Activated effector memory CD4-positive, alpha-beta T cell treated with Interleukin-2 at 50 U/mL for 16 hours (primary cell): ENCODE data around the gene MARCHF5.
"Not testable (repeated sequence)": the region's sequence is repeated elsewhere in the genome, so short reads cannot be mapped to it uniquely, and the experiment has no call there.

ENCODE experiments used
- DNase-seq: peaks from one replicate; pipeline ENCODE4 v3.0.0-alpha.2; 2020

Gene MARCHF5

GRCh38 chr10:92305133-92306072, 14.4 kb downstream of the MARCHF5 start:
- no peak for DNase-seq

DNA sequence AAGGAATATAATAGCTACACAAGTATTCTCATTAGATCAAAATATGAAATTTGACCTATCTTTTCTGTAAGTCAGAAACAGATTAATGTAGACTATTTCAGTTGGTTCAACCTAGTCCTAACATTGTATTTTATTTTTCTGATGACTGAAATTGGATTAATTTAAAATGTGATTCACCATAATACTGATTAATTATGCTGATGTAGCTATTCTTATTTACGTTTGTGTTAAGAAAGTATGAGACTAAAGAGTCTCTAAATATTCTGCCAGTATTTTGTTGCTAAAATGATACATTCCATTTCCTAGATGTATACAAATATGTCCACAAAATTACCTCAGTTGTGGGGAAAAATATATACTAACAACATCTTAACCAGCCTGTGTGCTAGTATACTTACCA, 18.3 kb downstream of the MARCHF5 start:
- DNase-seq, result no peak

DNA sequence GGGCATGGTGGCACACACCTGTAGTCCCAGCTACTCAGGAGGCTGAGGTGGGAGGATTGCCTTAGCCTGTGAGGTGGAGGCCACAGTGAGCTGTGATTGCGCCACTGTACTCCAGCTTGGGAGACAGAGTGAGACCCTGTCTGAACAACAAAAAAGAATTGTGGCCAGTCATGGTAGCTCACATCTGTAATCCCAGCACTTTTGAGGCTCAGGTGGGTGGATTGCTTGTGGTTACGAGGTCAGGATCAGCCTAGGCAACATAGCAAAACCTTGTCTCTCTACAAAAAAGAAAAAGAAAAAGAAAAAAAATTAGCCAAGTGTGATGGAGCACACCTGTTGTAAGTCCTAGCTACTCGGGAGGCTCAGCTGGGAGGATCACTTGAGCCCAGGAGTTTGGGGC, 22.8 kb downstream of the MARCHF5 start:
- DNase-seq, result no peak

DNA sequence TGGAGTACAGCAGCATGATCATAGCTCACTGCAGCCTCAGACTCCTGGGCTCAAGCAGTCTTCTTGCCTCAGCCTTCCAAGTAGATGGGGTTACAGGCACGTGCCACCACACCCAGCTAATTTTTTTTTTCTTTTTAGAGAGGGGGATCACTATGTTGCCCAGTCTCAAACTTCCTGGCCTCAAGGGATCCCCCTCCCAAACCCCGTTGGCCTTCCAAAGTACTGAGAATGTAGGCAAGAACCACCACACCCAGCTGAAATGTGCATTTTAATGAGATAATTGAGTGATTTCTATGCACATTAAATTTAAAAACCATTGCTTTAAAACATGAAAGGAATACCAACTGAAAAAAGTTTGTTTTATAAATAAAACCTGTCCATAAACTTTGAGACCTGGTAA, 25.6 kb downstream of the MARCHF5 start:
- DNase-seq, result no peak

- no peak for DNase-seq
Measured at GRCh38 chr10:92323079-92323478, 32.1 kb downstream of the MARCHF5 start.

- DNase-seq, result no peak
Measured at GRCh38 chr10:92327445-92328433, 36.8 kb downstream of the MARCHF5 start.

DNA sequence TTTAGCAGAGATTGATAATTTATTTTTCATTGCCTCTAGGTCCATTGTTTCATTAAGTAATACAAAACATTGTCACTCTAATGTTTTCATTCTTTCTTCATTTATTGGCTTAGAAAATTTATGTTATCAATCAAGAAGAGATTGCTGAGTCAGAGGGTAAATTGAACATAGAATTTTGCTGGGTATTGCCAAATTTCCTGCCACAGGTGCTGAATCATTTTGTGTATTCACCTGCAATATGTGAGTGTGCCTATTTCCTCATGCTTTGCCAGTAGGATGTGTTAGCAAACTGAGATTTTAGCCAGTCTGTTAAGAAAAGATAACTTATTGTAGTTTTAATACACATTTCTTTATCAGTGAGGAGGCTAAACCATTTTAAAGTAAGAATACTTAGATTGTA, 38.0 kb downstream of the MARCHF5 start:
- no peak for DNase-seq

DNA sequence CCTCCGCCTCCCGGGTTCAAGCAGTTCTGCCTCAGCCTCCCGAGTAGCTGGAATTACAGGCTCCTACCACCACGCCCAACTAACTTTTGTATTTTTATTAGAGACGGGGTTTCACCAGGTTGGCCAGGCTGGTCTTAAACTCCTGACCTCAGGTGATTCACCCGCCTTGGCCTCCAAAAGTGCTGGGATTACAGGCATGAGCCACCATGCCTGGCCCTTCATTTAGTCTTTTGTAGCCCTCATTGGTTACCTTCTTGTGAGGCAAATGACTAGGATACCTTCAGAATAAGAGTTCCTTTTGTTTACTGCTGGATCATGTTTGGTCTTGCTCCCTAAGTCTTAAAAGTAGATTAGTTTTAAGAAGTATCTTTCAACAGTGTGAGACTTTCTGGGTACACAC, 39.0 kb downstream of the MARCHF5 start:
- not testable (repeated sequence) for DNase-seq

- no peak for DNase-seq
Measured at GRCh38 chr10:92342796-92343195, 51.8 kb downstream of the MARCHF5 start.

DNA sequence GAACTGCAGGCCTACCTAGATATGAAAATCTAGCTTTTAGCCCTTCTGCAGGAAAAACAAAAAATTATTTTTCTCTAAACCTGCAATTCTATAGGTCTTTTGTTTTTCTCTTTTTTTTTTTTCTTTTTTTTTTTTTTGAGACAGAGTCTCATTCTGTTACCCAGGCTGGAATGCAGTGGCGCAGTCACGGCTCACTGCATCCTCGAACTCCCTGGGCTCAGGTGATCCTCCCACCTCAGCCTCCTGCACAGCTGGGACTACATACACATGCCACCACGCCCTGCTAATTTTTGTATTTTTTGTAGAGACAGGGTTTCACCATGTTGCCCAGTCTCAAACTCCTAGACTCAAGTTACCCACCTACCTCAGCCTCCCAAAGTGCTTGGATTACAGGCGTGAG, 54.6 kb downstream of the MARCHF5 start:
- not testable (repeated sequence) for DNase-seq

- not testable (repeated sequence) for DNase-seq
Measured at GRCh38 chr10:92347035-92347676, 56.2 kb downstream of the MARCHF5 start.

- no peak for DNase-seq
Measured at GRCh38 chr10:92350411-92350810, 59.4 kb downstream of the MARCHF5 start.

- DNase-seq, result no peak
Measured at GRCh38 chr10:92354587-92354986, 63.6 kb downstream of the MARCHF5 start.

GRCh38 chr10:92356041-92356440, 65.1 kb downstream of the MARCHF5 start:
- DNase-seq, result no peak

- DNase-seq, result no peak
Measured at GRCh38 chr10:92363498-92363897, 72.5 kb downstream of the MARCHF5 start.

GRCh38 chr10:92366412-92367021, 75.5 kb downstream of the MARCHF5 start:
- no peak for DNase-seq

- DNase-seq, result no peak
Measured at GRCh38 chr10:92377962-92378361, 87.0 kb downstream of the MARCHF5 start.

DNA sequence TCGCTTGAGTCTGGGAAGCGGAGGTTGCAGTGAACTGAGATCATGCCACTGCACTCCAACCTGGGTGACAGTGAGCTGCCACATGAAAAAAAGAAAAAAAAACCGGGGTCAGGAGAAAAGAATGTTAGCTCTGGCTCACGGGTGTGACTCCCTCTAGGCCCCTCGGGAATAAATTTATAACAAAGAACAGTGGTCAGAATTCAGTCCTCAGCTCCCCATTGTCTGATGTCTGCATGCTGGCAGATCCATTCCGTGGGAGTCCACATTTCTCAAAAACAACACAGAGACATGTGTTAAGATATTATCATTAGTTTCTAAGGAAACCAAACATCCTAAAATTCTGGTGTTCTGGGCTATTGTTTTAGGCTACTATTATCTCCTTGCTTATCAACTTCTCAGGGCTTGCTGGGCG, 90.6 kb downstream of the MARCHF5 start:
- DNase-seq, result no peak

DNA sequence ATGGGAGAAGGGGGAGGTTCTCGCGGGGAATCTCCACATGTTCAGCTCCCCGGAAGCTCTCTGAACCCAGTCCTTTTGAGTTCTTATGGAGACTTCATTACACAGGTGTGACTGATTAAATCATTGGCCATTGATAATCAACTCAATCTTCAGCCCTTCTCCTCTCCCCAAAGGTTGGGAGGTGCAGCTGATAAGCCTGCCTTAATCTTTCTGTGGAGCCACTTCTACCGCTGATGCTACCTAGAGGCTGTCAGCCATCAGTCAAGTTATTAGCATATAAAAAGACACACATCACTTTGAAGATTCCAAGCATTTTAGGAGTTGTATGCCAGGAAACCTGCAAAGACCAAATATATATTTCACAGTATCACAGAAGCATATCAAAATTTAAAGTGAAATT, 91.7 kb downstream of the MARCHF5 start:
- DNase-seq, result no peak

GRCh38 chr10:92384741-92385140, 93.8 kb downstream of the MARCHF5 start:
- no peak for DNase-seq

DNA sequence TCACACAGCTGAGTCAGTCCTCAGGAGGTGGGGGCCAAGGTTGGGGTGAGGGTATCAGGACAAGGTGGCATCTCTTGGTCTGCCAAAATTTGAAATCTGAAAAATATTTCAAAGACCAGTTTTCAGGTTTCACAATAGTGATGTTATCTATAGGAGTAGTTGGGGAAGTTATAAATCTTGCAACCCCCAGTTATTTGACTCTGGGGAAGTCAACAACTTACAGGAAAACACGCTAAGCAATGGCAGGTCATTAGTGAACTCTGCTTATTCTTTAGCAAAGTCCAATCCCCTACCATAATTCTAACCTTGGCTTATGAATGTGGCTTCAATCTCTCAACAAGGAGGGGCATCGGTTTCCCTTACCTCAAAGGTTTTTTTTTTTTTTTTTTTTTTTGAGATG, 94.9 kb downstream of the MARCHF5 start:
- no peak for DNase-seq

- DNase-seq, result no peak
Measured at GRCh38 chr10:92387289-92387940, 96.4 kb downstream of the MARCHF5 start.
